HEK293T (cell line): ENCODE data around the gene MAGI3.

ENCODE experiments used
- ARNT ChIP-seq: fragments of 450-650 bp; IDR thresholded peaks from 2 replicates; pipeline ENCODE4 v1.6.1; 2017; ENCODE audit warnings: mild to moderate bottlenecking
- BHLHE40 ChIP-seq: fragments of 450-650 bp; IDR thresholded peaks from 2 replicates; pipeline ENCODE4 v1.6.1; 2016; ENCODE audit warnings: mild to moderate bottlenecking, moderate library complexity, borderline replicate concordance
- CTBP1 ChIP-seq: fragments of 450-650 bp; IDR thresholded peaks from 2 replicates; pipeline ENCODE4 v1.6.1; 2016; ENCODE audit warnings: borderline replicate concordance
- ELF4 ChIP-seq: fragments of 450-650 bp; IDR thresholded peaks from 2 replicates; pipeline ENCODE4 v1.6.1; 2017; ENCODE audit warnings: antibody characterized with exemption
- FOXA1 ChIP-seq: fragments of 450-650 bp; IDR thresholded peaks from 2 replicates; pipeline ENCODE4 v1.6.1; 2016; ENCODE audit warnings: mild to moderate bottlenecking
- FOXK2 ChIP-seq: fragments of 450-650 bp; IDR thresholded peaks from 2 replicates; pipeline ENCODE4 v1.6.1; 2016; ENCODE audit warnings: mild to moderate bottlenecking
- HDGF ChIP-seq: fragments of 450-650 bp; IDR thresholded peaks from 2 replicates; pipeline ENCODE4 v1.6.1; 2017; ENCODE audit warnings: antibody characterized with exemption, borderline replicate concordance
- LEF1 ChIP-seq: fragments of 450-650 bp; IDR thresholded peaks from 2 replicates; pipeline ENCODE4 v1.6.1; 2017; ENCODE audit warnings: mild to moderate bottlenecking, borderline replicate concordance
- NFRKB ChIP-seq: fragments of 450-650 bp; IDR thresholded peaks from 2 replicates; pipeline ENCODE4 v1.6.1; 2016; ENCODE audit warnings: mild to moderate bottlenecking, moderate library complexity
- PKNOX1 ChIP-seq: fragments of 450-650 bp; IDR thresholded peaks from 2 replicates; pipeline ENCODE4 v1.6.1; 2016
- SP1 ChIP-seq: fragments of 450-650 bp; IDR thresholded peaks from 2 replicates; pipeline ENCODE4 v1.6.1; 2017
- SUZ12 ChIP-seq: fragments of 450-650 bp; IDR thresholded peaks from 2 replicates; pipeline ENCODE4 v1.6.1; 2016; ENCODE audit warnings: mild to moderate bottlenecking
- TARDBP ChIP-seq: fragments of 450-650 bp; IDR thresholded peaks from 2 replicates; pipeline ENCODE4 v1.6.1; 2016
- ZNF384 ChIP-seq: fragments of 450-650 bp; IDR thresholded peaks from 2 replicates; pipeline ENCODE4 v1.6.1; 2016

GRCh38 chr1:113511269-113511668 is 121.0 kb downstream of the MAGI3 start:
- TF ChIP-seq SP1: no peak
- TF ChIP-seq SUZ12: no peak
- no peak for TF ChIP-seq CTBP1
- TF ChIP-seq FOXA1: no peak
- no peak for TF ChIP-seq FOXK2
- no peak for TF ChIP-seq HDGF
- no peak for TF ChIP-seq ARNT
- no peak for TF ChIP-seq BHLHE40
- TF ChIP-seq PKNOX1: no peak
- TF ChIP-seq TARDBP: no peak
- no peak for TF ChIP-seq ELF4
- no peak for TF ChIP-seq LEF1
- no peak for TF ChIP-seq ZNF384
- TF ChIP-seq NFRKB: no peak
